Ishikawa (cell line): ENCODE data around the gene NHEJ1.

ENCODE experiments used
- CEBPB ChIP-seq: IDR thresholded peaks from 2 replicates; pipeline ENCODE4 v1.6.1; 2012
- CREB1 ChIP-seq: IDR thresholded peaks from 2 replicates; pipeline ENCODE4 v1.6.1; 2012; ENCODE audit warnings: low read depth
- EGR1 ChIP-seq: IDR thresholded peaks from 2 replicates; pipeline ENCODE4 v1.6.1; 2012
- EP300 ChIP-seq: IDR thresholded peaks from 2 replicates; pipeline ENCODE4 v1.6.1; 2012; ENCODE audit warnings: borderline replicate concordance
- FOXM1 ChIP-seq: IDR thresholded peaks from 2 replicates; pipeline ENCODE4 v1.6.1; 2012; ENCODE audit warnings: low read depth, borderline replicate concordance
- MAX ChIP-seq: IDR thresholded peaks from 2 replicates; pipeline ENCODE4 v1.6.1; 2012
- NFIC ChIP-seq: IDR thresholded peaks from 2 replicates; pipeline ENCODE4 v1.6.1; 2012
- RAD21 ChIP-seq: IDR thresholded peaks from 2 replicates; pipeline ENCODE4 v1.6.1; 2012; ENCODE audit warnings: low read depth
- REST ChIP-seq: IDR thresholded peaks from 2 replicates; pipeline ENCODE4 v1.6.1; 2012; ENCODE audit warnings: low read depth, mild to moderate bottlenecking
- TAF1 ChIP-seq: IDR thresholded peaks from 2 replicates; pipeline ENCODE4 v1.6.1; 2012; ENCODE audit warnings: low read depth, mild to moderate bottlenecking
- TCF12 ChIP-seq: IDR thresholded peaks from 2 replicates; pipeline ENCODE4 v1.6.1; 2012; ENCODE audit warnings: low read depth
- TEAD4 ChIP-seq: IDR thresholded peaks from 2 replicates; pipeline ENCODE4 v1.6.1; 2012
- USF1 ChIP-seq: IDR thresholded peaks from 2 replicates; pipeline ENCODE4 v1.6.1; 2012
- YY1 ChIP-seq: IDR thresholded peaks from 2 replicates; pipeline ENCODE4 v1.6.1; 2012; ENCODE audit warnings: low read depth
- ZBTB7A ChIP-seq: IDR thresholded peaks from 2 replicates; pipeline ENCODE4 v1.6.1; 2012; ENCODE audit warnings: low read depth

NHEJ1 gene

GRCh38 chr2:219160186-219161017, at the start of gene NHEJ1:
Gene NHEJ1 (minus strand): TSS chr2:219160815. CDS start chr2:219158362, 2,453 bp downstream.
- no peak for TF ChIP-seq YY1
- TF ChIP-seq FOXM1 = no peak
- TF ChIP-seq REST = no peak
- TF ChIP-seq NFIC = no peak
- peak; percentile 83 for TF ChIP-seq MAX
- TF ChIP-seq CEBPB = no peak
- peak; percentile 84 for TF ChIP-seq RAD21
- TF ChIP-seq CREB1 = no peak
- TF ChIP-seq EP300 = no peak
- no peak; the same call in 1 of the 2 replicates for TF ChIP-seq EGR1
- TF ChIP-seq ZBTB7A = no peak
- no peak for TF ChIP-seq USF1
- no peak for TF ChIP-seq TEAD4
- TF ChIP-seq TAF1 = peak; percentile 54
- no peak; the same call in 1 of the 2 replicates for TF ChIP-seq TCF12

GRCh38 chr2:219209236-219210195, 48.9 kb upstream of the NHEJ1 start:
- TF ChIP-seq ZBTB7A = no peak
- no peak for TF ChIP-seq EGR1
- no peak for TF ChIP-seq EP300
- TF ChIP-seq CEBPB = no peak
- TF ChIP-seq NFIC = no peak
- no peak for TF ChIP-seq REST
- no peak for TF ChIP-seq RAD21
- no peak for TF ChIP-seq FOXM1
- TF ChIP-seq CREB1 = no peak
- TF ChIP-seq USF1 = no peak
- TF ChIP-seq TCF12 = no peak
- TF ChIP-seq TEAD4 = no peak
- TF ChIP-seq YY1 = no peak
- no peak for TF ChIP-seq TAF1
- no peak for TF ChIP-seq MAX

GRCh38 chr2:219207884-219208740, 47.5 kb upstream of the NHEJ1 start:
- TF ChIP-seq ZBTB7A = no peak
- peak; percentile 51 for TF ChIP-seq NFIC

GRCh38 chr2:219207134-219207883, 46.7 kb upstream of the NHEJ1 start:
- no peak for TF ChIP-seq YY1
- TF ChIP-seq USF1 = no peak
- TF ChIP-seq EGR1 = no peak
- TF ChIP-seq NFIC = no peak
- no peak for TF ChIP-seq TEAD4
- no peak; the same call in 1 of the 2 replicates for TF ChIP-seq MAX
- TF ChIP-seq REST = no peak
